Caco-2 (cell line): ENCODE data around the gene UBTD2. TPM values are rescaled to one million over a fixed set of nuclear protein-coding genes. Genes with fewer than 3 reads are reported as not detected.

Experiments
- BruUV-seq: library from RNA; stranded (reverse); fragments of 400-500 nt; replicated peaks from 2 replicates; lab custom pipeline; 2021; lab: Mats Ljungman, UMichigan
- CTCF ChIA-PET: fragments of 300-600 bp; sonication (Branson Sonifier 250); formaldehyde crosslinking; loops from one replicate; lab custom pipeline; 2022; ENCODE audit warnings: antibody characterized with exemption; lab: Charles Lee
- POLR2A ChIA-PET: fragments of 300-600 bp; sonication (Branson Sonifier 250); formaldehyde crosslinking; loops from one replicate; lab custom pipeline; 2022; ENCODE audit warnings: antibody characterized with exemption; lab: Charles Lee
- DNase-seq, 2 experiments: peaks; one replicate each; pipeline versions ENCODE4 v3.0.0 to v3.0.0-alpha.2; 2020 to 2022
- H3K27me3 ChIP-seq: replicated peaks from 2 replicates; pipeline ENCODE4 v1.6.0; 2011; ENCODE audit warnings: low read length; ENCODE audit not compliant: control insufficient read depth, insufficient read depth
- H3K36me3 ChIP-seq: 2 replicates; pipeline ENCODE4 v1.5.1; 2011; ENCODE audit warnings: low read length; ENCODE audit not compliant: control insufficient read depth, insufficient read depth
- H3K4me1 ChIP-seq: fragments of 250-450 bp; sonication (Bioruptor Pico); 2 replicates; pipeline ENCODE4 v1.5.1; 2020; ENCODE audit warnings: mild to moderate bottlenecking
- H3K4me3 ChIP-seq: 2 replicates; pipeline ENCODE4 v1.5.1; 2011; ENCODE audit warnings: low read depth, mild to moderate bottlenecking, control low read depth, low read length
- H3K9me3 ChIP-seq: fragments of 250-450 bp; sonication (Bioruptor Pico); 2 replicates; pipeline ENCODE4 v1.5.1; 2020; ENCODE audit warnings: mild to moderate bottlenecking, moderate library complexity
- H3K27ac Mint-ChIP-seq: one replicate; pipeline ENCODE4 v1.8.0; 2022; ENCODE audit warnings: mixed read lengths; ENCODE audit not compliant: unreplicated experiment
- H3K27me3 Mint-ChIP-seq: one replicate; pipeline ENCODE4 v1.8.0; 2022; ENCODE audit warnings: mixed read lengths; ENCODE audit not compliant: insufficient read depth, unreplicated experiment
- H3K36me3 Mint-ChIP-seq: one replicate; pipeline ENCODE4 v1.8.0; 2022; ENCODE audit warnings: mild to moderate bottlenecking, mixed read lengths; ENCODE audit not compliant: insufficient read depth, unreplicated experiment
- H3K4me1 Mint-ChIP-seq: one replicate; pipeline ENCODE4 v1.8.0; 2022; ENCODE audit warnings: low read depth, mixed read lengths; ENCODE audit not compliant: unreplicated experiment
- H3K4me3 Mint-ChIP-seq: one replicate; pipeline ENCODE4 v1.8.0; 2022; ENCODE audit warnings: mild to moderate bottlenecking, moderate library complexity, mixed read lengths; ENCODE audit not compliant: unreplicated experiment
- H3K9me3 Mint-ChIP-seq: one replicate; pipeline ENCODE4 v1.8.0; 2022; ENCODE audit warnings: mixed read lengths; ENCODE audit not compliant: unreplicated experiment
- intact Hi-C: fragments of 100-400 bp; cut with micrococcal nuclease; formaldehyde crosslinking; loops from one replicate; pipeline ENCODE4 v1.10.0; 2022; ENCODE audit not compliant: unreplicated experiment
- total RNA-seq: library from RNA; stranded (reverse); gene quantifications from 2 replicates; pipeline ENCODE4 v1.2.3, GENCODE V29; 2022
- TF ChIP-seq, protein P1 (sequence below), 2 experiments: fragments of 200-600 bp in 1 of 2; IDR thresholded peaks; 1 replicate in 1 of 2; 2 replicates in 1 of 2; pipeline versions ENCODE4 v1.5.1 to v1.8.0; 2011 to 2022; ENCODE audit warnings: antibody characterized with exemption in 1 of 2, control low read depth in 1 of 2, inconsistent platforms in 1 of 2, low read depth in 1 of 2, low read length in 1 of 2, mild to moderate bottlenecking in 1 of 2, moderate library complexity in 1 of 2; ENCODE audit not compliant: insufficient read depth in 1 of 2, severe bottlenecking in 1 of 2, unreplicated experiment in 1 of 2

UBTD2 gene
- total RNA-seq, 1 experiment from 2014 or later: 32.4 TPM

DNA sequence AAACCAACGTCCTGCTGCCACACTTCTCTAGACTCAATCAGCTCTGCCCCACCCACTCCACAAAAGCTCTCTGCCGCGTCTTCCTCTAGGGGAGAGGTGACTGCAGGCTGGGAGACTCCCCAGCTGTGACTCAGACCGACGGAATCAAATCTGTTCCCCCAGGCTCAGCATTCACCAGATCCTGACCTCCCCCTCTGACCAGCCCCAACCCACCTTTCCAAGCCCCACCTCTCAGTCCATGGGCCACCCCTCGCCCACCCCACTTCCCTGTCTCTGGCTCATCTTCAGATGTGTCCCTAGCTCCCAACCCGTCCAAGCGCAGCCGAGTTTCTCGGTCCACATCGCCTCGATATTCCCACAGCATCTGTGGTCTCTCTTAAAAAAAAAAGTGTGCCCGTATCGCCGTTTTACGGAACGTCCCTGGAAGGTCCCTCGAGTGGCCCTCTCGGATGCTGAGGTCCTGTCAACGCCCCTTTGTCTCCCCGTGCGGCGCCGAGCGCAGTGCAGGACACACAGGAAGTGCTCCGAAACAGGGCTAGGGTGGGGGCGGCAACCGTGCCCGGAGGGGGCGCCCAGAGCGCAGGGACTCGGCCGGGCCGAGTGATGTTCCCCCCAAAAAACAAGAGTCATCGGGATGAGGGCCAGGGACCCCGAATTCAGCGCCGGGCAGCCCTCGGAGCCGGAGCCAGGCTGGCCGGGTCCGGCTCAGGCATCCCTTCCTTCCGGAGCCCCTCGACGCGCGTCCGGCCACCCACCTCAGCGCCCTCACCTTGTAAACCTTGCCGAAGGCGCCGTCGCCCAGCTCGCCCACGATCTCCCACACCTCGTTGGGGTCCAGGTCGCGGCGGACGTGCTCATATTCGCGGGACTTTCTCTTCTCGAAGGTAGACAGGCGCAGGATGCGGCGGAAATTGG lies 96.2 kb downstream of the UBTD2 start:
- ChIA-PET CTCF (interaction anchor here (0.9 to 2.0 kb wide), 7 partner anchors 13 to 279 kb away, joined by 3 to 7 read pairs (median 4); no protein-coding TSS in a partner anchor), POLR2A (interaction anchor here (0.6 kb wide), 2 partner anchors 136 to 800 kb away, joined by 4 to 7 read pairs; no protein-coding TSS in a partner anchor)
- TF ChIP-seq, protein P1, sequence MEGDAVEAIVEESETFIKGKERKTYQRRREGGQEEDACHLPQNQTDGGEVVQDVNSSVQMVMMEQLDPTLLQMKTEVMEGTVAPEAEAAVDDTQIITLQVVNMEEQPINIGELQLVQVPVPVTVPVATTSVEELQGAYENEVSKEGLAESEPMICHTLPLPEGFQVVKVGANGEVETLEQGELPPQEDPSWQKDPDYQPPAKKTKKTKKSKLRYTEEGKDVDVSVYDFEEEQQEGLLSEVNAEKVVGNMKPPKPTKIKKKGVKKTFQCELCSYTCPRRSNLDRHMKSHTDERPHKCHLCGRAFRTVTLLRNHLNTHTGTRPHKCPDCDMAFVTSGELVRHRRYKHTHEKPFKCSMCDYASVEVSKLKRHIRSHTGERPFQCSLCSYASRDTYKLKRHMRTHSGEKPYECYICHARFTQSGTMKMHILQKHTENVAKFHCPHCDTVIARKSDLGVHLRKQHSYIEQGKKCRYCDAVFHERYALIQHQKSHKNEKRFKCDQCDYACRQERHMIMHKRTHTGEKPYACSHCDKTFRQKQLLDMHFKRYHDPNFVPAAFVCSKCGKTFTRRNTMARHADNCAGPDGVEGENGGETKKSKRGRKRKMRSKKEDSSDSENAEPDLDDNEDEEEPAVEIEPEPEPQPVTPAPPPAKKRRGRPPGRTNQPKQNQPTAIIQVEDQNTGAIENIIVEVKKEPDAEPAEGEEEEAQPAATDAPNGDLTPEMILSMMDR (IDR thresholded peaks at IDR 0.05; ENCODE audit: insufficient read depth in 1 of 2, low read depth in 1 of 2, low read length in 1 of 2, severe bottlenecking in 1 of 2, unreplicated experiment in 1 of 2): no peak

DNA sequence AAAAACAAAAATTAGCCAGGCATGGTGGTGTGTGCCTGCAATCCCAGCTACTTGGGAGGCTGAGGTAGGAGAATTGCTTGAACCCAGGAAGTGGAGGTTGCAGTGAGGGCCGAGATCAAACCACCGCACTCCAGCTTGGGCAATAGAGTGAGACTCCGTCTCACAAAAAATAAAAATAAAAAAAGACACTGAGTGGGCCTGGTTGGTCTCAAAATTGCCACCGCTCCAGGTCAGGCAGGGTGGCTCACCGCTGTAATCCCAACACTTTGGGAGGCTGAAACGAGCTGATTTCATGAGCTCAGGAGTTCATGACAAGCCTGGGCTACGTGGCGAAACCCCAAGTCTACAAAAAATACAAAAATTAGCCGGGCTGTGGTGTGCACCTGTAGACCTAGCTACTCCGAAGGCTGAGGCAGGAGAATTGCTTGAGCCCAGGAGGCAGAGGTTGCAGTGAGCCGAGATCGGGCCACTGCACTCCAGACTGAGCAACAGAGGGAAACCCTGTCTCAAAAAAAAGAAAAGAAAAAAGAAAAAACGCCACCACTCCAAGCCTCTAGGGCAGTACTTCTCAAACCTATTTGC lies 97.4 kb downstream of the UBTD2 start:
- ChIA-PET CTCF (interaction anchor here (1.0 to 1.1 kb wide), 2 partner anchors 24 to 127 kb away, joined by 4 to 5 read pairs; no protein-coding TSS in a partner anchor), POLR2A (interaction anchor here (0.6 kb wide), 3 partner anchors 40 to 799 kb away, joined by 3 to 7 read pairs (median 4); no protein-coding TSS in a partner anchor)
- BruUV-seq: no TSS peak
- peaks cover 8% of the 10 kb centered on the region; the same call in 1 of the 2 replicates for H3K4me1 ChIP-seq
- intact Hi-C loops: loop anchor here (5.0 kb wide), 2 partner anchors 44 to 274 kb away; no protein-coding TSS in a partner anchor
- peaks cover 7% of the 10 kb centered on the region; the same call in 1 of the 2 replicates for H3K9me3 ChIP-seq
- no peaks in the 10 kb centered on the region for H3K4me1 Mint-ChIP-seq
- no peak for DNase-seq
- no peaks in the 10 kb centered on the region for H3K27me3 ChIP-seq
- H3K9me3 Mint-ChIP-seq: no peaks in the 10 kb centered on the region
- TF ChIP-seq, protein P1 (IDR thresholded peaks at IDR 0.05; ENCODE audit: insufficient read depth in 1 of 2, low read depth in 1 of 2, low read length in 1 of 2, severe bottlenecking in 1 of 2, unreplicated experiment in 1 of 2): no peak
- no peak overlapping the region for H3K4me3 ChIP-seq
- H3K36me3 ChIP-seq: no peaks in the 10 kb centered on the region
- no peak overlapping the region for H3K27ac Mint-ChIP-seq
- peaks cover 3% of the 10 kb centered on the region for H3K27me3 Mint-ChIP-seq
- H3K36me3 Mint-ChIP-seq: peaks cover 17% of the 10 kb centered on the region
- H3K4me3 Mint-ChIP-seq: peak overlapping the region; percentile 98

More for the DNA sequence above, 96.2 kb downstream of the UBTD2 start:
- Mint-ChIP-seq H3K4me1 (no peaks in the 10 kb centered on the region), H3K9me3 (no peaks in the 10 kb centered on the region), H3K36me3 (peaks cover 17% of the 10 kb centered on the region), H3K27me3 (peaks cover 3% of the 10 kb centered on the region), H3K4me3 (peak overlapping the region; percentile 98), H3K27ac (peak overlapping the region; percentile 36)
- Histone ChIP-seq H3K27me3 (no peaks in the 10 kb centered on the region), H3K4me3 (peak overlapping the region; percentile 91), H3K9me3 (no peaks in the 10 kb centered on the region), H3K4me1 (peaks cover 8% of the 10 kb centered on the region; the same call in 1 of the 2 replicates), H3K36me3 (no peaks in the 10 kb centered on the region)
- intact Hi-C loops: loop anchor here (1.0 to 5.0 kb wide), 6 partner anchors 25 to 275 kb away; partner anchors contain the start of gene UBTD2
- BruUV-seq: no TSS peak
- DNase-seq: peak; percentile 49 to 53

DNA sequence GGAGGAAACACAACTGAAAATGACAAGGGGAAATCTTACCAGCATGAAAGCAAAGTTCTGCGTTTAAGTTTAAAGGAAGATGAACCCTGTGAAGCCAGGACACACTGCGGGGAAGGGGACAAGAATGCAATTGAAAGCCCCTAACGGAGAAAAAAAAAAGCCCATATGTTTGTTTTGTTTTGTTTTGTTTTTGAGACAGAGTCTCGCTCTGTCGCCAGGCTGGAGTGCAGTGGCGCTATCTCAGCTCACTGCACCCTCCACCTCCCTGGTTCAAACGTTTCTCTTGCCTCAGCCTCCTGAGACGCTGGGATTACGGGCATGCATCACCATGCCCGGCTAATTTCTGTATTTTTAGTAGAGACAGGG lies 98.5 kb downstream of the UBTD2 start:
- H3K4me3 ChIP-seq: no peak overlapping the region
- POLR2A ChIA-PET: no interaction called here
- peaks cover 3% of the 10 kb centered on the region for H3K27me3 Mint-ChIP-seq
- H3K4me1 Mint-ChIP-seq: no peaks in the 10 kb centered on the region
- no peak overlapping the region for H3K27ac Mint-ChIP-seq
- no peak for DNase-seq
- CTCF ChIA-PET: no interaction called here
- BruUV-seq: no TSS peak
- no peaks in the 10 kb centered on the region for H3K9me3 Mint-ChIP-seq
- peaks cover 7% of the 10 kb centered on the region; the same call in 1 of the 2 replicates for H3K9me3 ChIP-seq
- H3K36me3 ChIP-seq: no peaks in the 10 kb centered on the region
- peaks cover 17% of the 10 kb centered on the region for H3K36me3 Mint-ChIP-seq
- TF ChIP-seq, protein P1 (IDR thresholded peaks at IDR 0.05; ENCODE audit: insufficient read depth in 1 of 2, low read depth in 1 of 2, low read length in 1 of 2, severe bottlenecking in 1 of 2, unreplicated experiment in 1 of 2): no peak
- peaks cover 8% of the 10 kb centered on the region; the same call in 1 of the 2 replicates for H3K4me1 ChIP-seq
- H3K27me3 ChIP-seq: no peaks in the 10 kb centered on the region
- intact Hi-C loops: loop anchor here (5.0 kb wide), 2 partner anchors 43 to 273 kb away; no protein-coding TSS in a partner anchor
- no peak overlapping the region for H3K4me3 Mint-ChIP-seq
